ENCODE results near the gene PPP2R2D.

DNA sequence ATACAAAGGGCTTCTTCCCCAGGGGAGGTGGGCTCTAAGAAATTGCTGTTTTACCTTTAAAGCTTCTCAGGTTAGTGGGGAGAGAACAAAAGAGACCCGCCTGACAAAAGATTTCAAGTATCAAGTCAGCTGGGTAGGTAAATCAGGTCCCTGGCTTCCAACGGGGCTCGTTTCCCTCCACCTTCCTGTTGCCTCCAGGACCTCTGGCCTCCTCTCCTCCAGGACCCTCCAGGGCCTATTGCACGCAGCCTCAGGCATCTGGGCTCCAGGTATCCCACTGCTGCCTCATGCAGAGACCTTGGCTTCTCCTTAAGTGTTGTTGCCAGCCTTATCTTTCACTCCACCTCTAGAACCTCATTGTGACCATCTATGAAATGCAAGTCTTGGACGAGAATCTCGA, 78.0 kb downstream of the PPP2R2D start:
- TF ChIP-seq ZFP3 (CRISPR knock-in tag; IDR thresholded peaks at IDR 0.05) (no peak), BACH2 (CRISPR knock-in tag; IDR thresholded peaks at IDR 0.05; ENCODE audit: borderline replicate concordance) (no peak), ZNF70 (CRISPR knock-in tag; IDR thresholded peaks at IDR 0.05) (no peak)

All from SK-N-SH treated with all-trans-retinoic acid at 6 μM for 48 hours (cell line).